GM12892 (cell line): ENCODE measurements around the gene TENT4B.
"Not testable (repeated sequence)": the region's sequence is repeated elsewhere in the genome, so short reads cannot be mapped to it uniquely, and the experiment has no call there.

Source experiments
- DNase-seq: peaks from one replicate; pipeline ENCODE4 v3.0.0; 2011; ENCODE audit not compliant: insufficient read length
- FAIRE-seq: peaks from 2 replicates; lab custom pipeline; 2011; peaks lifted over from hg19 to GRCh38; lab: Jason Lieb, UNC
- POLR2A ChIP-seq: IDR thresholded peaks from 2 replicates; pipeline ENCODE4 v1.6.1; 2011; ENCODE audit warnings: low read depth, low read length, control low read depth
- POLR2AphosphoS5 ChIP-seq: IDR thresholded peaks from 2 replicates; pipeline ENCODE4 v1.6.1; 2011; ENCODE audit warnings: low read depth, low read length, control low read depth
- TAF1 ChIP-seq: IDR thresholded peaks from 2 replicates; pipeline ENCODE4 v1.6.1; 2011; ENCODE audit warnings: low read depth, mild to moderate bottlenecking, control low read depth, low read length, borderline replicate concordance

Gene TENT4B

DNA sequence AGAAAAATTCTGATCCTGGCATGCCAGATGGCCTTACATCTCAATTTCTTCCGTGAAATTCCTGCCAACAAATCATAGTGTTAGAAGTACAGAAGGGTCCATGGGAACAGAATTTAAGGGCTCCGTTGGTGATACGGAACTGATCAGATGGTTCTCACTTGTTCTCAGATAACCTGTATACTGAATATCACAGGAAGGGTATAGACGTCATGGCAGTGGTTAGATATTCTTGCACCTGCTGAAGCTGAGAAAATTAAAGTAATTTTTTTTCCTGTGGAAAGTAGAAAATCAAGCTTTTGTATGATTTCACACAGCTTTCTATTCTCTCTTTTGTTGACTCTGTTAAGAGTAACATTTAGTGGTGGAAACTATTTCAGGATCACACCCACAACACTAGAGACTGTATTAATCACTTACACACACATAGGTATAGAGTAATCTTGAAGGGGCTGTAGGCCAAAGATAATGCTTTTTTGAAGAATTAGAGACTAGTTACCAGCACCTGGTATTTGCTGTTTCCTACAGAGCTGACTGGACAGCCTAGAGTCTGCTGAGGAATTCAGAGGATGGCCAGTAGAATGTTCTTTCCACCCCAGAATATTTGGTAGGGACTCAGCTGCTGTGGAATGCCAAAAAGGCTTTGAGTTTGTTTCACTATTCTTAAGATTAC, 7.5 kb downstream of the TENT4B start:
- TF ChIP-seq TAF1, result no peak
- no peak for TF ChIP-seq POLR2A
- no peak for TF ChIP-seq POLR2AphosphoS5
- no peak for DNase-seq
- FAIRE-seq, result peak; percentile 33

DNA sequence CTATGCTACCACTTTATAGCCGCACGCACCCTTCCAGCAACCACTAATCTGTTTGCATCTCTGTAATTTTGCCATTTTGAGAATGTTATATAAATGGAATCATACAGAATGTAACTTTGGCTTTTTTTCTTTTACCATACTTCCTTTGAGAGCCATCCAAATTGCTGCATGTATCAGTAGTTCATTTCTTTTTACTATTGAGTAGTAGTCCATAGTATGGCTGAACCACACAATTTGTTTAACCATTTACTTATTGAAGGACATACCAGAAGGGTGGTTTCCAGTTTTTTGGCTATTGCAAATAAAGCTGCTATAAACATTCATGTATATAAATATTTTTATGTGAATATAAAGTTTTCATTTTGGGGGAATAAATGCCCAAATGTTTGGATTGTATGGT, 8.8 kb downstream of the TENT4B start:
- no peak for TF ChIP-seq POLR2AphosphoS5
- no peak for TF ChIP-seq POLR2A
- TF ChIP-seq TAF1, result no peak
- DNase-seq, result no peak
- no peak for FAIRE-seq

DNA sequence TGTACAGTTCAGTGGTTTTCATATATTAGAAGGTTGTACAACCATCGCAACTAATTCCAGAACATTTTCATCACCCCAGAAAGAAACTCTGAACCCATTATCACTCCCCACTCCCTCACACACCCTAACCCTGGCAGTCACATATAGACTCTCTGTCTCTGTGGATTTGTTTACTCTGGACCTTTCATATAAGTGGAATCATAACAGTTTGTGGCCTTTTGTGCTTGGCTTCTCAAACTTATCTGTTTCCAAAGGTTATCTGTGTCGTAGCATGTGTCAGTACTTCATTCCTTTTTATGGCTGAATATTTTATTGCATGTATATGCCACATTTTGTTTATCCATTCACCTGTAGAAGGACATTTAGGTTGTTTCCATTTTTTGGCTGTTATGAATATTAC, 12.4 kb downstream of the TENT4B start:
- no peak for TF ChIP-seq POLR2AphosphoS5
- TF ChIP-seq TAF1, result no peak
- no peak for TF ChIP-seq POLR2A
- DNase-seq (no peak), FAIRE-seq (no peak)

DNA sequence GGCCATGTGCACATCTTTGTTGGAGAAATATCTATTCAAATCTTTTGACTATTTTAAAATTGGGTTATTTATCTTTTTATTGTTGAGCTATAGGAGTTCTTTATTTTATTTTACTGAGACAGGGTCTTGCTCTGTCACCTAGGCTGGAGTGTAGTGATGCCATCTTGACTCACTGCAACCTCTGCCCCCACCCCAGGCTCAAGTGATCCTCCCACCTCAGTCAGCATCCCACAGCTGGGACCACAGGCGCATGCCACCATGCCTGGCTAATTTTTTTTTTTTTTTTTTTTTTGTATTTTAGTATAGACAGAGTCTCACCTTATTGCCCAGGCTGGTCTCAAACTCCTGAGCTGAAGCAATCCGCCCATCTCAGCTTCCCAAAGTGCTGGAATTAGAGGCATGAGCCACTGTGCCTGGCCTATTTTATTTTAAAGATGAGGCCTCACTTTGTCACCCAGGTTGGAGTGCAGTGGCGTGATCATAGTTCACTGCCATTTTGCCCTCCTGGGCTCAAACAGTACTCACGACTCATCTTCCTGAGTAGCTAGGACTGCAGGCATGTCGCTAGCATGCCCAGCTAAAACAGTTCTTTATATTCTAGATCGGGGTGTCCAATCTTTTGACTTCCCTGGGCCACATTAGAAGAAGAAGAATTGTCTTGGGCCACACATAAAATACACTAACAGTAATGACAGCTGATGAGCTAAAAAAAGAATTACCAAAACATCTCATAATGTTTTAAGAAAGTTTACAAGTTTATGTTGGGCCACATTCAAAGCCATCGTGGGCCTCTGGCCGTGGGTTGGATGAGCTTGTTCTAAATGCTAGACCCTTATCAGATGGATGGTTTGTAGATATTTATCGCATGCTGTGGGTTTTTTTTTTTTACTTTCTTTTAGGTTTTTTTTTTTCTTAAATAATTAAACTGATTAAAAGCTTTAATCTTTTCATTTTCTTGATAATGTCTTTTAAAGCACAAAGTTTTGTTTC, 13.7 kb downstream of the TENT4B start:
- FAIRE-seq, result no peak
- TF ChIP-seq POLR2A, result no peak
- TF ChIP-seq TAF1, result no peak
- no peak for TF ChIP-seq POLR2AphosphoS5
- no peak for DNase-seq

DNA sequence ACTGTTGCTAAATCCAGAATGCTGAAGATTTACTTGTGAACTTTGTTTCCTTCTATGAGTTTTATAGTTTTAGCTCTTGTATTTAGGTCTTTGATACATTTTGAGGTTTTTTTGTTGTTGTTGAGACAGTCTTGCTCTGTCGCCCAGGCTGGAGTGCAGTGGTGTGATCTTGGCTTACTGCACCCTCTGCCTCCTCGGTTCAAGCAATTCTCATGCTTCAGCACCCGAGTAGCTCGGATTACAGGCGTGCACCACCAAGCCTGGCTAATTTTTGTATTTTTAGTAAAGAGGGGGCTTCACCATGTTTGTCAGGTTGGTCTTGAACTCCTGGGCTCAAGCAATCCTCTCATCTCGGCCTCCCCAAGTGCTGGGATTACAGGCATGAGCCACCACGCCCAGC, 14.4 kb downstream of the TENT4B start:
- no peak for FAIRE-seq
- no peak for DNase-seq

DNA sequence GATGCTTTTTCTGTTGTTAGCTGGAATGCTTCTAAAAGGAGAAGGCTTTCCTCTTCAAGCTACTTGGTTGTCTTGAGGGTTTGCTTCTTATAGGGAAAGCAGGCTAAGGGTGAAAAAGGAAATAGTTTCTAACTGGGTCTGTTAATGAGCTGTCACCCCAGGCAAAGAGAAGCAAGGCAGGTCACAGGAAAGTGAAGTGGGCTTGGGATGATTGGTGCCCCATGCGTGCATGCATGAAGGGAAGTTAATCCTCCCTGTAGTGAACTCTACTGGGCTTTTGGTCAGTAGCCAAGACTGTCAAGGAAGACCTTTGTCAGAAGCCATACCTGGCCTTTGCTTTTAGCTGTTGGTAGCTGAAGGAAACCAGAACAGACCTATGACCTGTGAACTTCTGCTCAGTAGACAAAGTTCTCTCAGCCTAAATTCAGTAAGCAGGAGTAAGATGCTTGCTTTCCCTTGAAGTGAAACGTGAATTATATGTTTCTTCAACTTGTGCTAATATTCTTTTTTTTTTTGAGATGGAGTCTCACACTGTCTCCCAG, 16.5 kb downstream of the TENT4B start:
- TF ChIP-seq POLR2AphosphoS5, result no peak
- TF ChIP-seq POLR2A, result no peak
- TF ChIP-seq TAF1, result no peak
- no peak for DNase-seq
- FAIRE-seq, result no peak

More for the DNA sequence above, 14.4 kb downstream of the TENT4B start:
- TF ChIP-seq TAF1 (no peak), POLR2AphosphoS5 (no peak), POLR2A (no peak)

DNA sequence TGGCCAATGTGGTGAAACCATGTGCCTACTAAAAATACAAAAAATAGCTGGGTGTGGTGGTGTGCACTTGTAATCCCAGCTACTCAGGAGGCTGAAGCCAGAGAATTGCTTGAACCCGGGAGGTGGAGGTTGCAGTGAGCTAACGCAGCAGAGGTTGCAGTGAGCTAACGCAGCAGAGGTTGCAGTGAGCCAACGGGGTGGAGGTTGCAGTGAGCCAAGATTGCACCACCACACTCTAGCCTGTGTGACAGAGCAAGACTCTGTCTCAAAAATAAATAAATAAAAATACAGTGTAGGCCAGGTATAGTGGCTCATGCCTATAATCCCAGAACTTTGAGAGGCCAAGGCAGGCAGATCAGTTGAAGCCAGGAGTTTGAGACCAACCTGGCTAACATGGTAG, 18.7 kb downstream of the TENT4B start:
- not testable (repeated sequence) for DNase-seq
- peak; percentile 62 for FAIRE-seq

DNA sequence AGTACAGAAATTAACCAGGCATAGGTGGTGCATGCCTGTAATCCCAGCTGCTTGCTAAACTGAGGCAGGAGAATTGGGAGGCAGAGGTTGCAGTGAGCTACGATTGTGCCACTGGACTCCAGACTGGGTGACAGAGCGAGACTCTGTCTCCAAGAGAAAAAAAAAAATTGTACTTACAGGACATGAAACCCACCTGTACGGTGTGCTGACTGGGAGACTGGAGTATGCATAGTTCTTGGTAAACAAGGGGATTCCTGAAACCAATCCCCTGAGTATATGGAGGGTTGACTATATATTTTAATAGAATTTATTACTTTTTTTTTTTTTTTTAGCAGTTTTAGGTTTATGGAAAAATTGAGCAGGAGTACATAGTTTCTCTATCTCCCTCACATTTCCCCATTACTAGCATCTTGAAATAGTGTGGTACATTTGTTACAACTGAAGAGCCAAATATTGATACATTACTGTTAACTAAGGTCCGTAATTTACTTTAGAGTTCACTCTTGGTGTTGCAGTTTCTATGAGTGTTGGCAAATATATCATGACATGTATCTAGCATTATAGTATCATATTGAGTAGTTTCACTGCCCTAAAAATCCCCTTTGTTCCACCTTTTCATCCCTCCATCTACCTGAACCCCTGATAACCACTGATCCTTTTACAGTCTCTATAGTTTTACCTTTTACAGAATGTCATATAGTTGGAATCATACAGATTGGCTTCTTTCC, 19.3 kb downstream of the TENT4B start:
- DNase-seq, result no peak
- peak; percentile 24 for FAIRE-seq
- TF ChIP-seq TAF1 (no peak), POLR2A (no peak), POLR2AphosphoS5 (no peak)

DNA sequence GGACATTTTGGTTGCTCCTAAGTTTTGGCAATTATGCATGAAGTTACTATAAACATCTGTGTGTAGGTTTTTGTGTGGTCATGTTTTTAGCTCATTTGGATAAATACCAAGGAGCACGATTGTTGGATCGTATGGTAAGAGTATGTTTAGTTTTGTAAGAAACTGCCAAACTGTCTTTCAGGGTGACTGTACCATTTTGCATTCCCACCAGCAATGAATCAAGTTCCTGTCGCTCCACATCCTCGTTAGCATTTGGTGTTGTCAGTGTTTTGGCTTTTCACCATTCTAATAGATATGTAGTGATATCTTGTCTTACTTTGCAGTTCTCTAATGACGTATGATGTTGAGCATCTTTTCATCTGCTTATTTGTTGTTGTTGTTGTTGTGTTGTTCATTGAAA, 20.2 kb downstream of the TENT4B start:
- no peak for FAIRE-seq
- no peak for DNase-seq

DNA sequence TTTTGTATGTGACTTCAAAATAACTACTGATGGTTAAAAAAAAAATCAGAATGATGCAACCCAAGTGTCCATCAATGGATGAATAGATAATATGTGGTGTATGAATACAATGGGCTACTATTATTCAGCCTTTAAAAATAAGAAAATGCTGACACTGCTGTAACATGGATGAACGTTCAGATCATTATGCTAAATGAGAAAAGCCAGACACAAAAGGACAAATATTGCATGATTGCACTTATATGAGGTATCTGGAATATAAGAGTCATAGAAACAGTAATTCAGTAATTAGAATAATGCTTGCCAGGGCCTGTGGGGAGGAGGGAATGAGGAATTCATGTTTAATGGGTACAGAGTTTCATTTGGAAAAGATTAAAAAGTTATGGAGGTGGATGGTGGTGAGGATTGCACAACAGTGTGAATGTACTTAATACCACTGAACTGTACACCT, 25.4 kb downstream of the TENT4B start:
- no peak for TF ChIP-seq TAF1
- no peak for TF ChIP-seq POLR2A
- no peak for TF ChIP-seq POLR2AphosphoS5

More for the DNA sequence above, 20.2 kb downstream of the TENT4B start:
- TF ChIP-seq TAF1 (no peak), POLR2AphosphoS5 (no peak), POLR2A (no peak)

DNA sequence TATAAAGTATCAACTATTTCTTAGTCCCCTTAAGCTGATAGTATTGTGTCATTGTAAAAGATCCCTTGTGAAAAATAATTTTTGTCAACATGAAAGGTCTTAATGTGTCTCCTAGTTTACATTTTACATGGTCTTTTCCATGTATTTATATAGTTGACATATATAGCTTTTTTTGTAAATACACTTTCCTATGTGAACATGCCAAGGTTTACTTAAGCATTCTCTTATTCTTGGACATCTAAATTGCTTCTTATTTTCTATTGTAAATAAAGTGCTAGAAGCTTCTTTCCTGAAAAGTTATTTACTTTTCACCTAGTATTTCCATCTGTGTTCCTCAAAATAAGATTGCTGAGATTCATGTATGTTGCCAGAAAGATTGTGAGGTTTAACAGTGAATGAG, 29.3 kb downstream of the TENT4B start:
- FAIRE-seq (peak; percentile 33), DNase-seq (no peak)
- no peak for TF ChIP-seq POLR2AphosphoS5
- TF ChIP-seq POLR2A, result no peak
- TF ChIP-seq TAF1, result no peak

More for the DNA sequence above, 25.4 kb downstream of the TENT4B start:
- DNase-seq (no peak), FAIRE-seq (no peak)

DNA sequence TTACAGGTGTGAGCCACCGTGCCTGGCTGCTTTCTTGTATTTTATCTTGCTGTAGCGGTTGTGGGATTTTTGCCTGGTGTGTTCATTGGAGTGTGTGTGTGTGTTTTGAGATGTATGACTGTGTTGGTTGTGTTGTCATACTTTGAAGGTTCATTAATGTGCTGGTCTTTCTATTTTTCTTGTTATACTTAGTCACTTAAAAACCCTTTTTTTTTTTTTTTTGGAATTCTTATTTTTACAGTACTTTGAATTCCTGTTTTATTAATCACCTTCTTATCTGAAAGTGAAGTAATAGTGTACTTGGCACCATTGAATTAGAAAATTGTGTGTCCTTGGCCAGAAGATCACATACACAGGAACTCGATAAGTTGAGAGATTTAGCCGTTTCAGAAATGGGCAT, 30.2 kb downstream of the TENT4B start:
- no peak for DNase-seq
- TF ChIP-seq POLR2A, result no peak
- no peak for TF ChIP-seq TAF1
- no peak for TF ChIP-seq POLR2AphosphoS5
- FAIRE-seq, result no peak
